ENCODE data around the gene KCNH4.

KCNH4 gene

DNA sequence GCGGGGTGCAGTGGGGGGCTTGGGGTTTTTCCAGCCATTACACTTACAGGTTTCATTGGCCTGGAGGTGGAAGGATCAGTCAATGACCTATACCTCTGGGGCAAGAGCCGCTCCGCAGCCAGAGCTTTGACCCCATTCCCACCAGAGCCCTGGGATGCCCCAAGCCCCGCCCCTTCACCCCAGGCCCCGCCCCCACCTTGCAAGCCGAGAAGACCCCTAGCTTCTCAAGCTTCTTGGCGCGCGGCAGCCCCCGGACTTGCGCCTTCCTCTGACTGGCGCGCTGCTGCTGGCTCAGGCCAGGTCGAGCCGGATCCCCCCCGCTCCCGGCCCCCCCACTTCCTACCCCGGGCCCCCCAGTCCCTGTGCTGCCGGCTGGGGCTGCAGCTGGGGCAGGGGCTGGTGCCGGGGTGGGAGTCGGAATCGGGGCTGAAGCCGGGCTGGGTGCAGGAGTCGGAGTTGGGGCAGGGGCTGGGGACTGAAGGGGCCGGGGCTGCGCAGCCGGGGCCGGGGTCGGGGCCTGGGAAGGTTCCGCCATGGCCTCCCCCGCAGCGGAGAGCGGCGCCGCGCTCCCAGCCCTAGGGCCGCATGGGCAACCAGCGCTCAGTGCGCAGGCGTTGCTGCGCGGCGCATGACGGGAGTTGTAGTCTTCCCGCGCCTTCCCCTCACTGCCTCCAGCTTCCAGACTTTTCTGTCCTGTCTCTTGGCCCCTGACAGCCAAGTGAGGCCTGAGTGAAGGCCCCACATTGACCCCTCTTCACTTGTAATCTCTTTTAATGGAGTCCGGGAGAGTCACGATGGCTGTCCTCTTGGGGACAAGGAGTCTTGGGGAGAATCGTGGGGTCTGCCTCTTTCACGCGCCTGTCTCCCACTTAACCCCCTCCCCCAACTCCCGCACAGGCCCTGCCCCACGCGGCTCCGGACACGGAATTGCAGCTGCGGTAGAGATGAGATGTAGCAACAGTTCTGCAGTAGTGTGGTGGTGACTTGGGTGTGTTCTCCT, 59.9 kb downstream of the KCNH4 start, which contains the start of gene KAT2A:
TSS of gene KAT2A (minus strand) at position 598 of the 1,000 bp plus-strand sequence. CDS start at position 535, 63 bp downstream.
- Histone ChIP-seq H4K20me1 (ENCODE audit: insufficient read depth, low read length) (no peaks in the 10 kb centered on the region), H3K9me3 (ENCODE audit: insufficient read depth, low read length, severe bottlenecking) (no peaks in the 10 kb centered on the region), H3K36me3 (ENCODE audit: insufficient read depth, low read length) (peaks cover 59% of the 10 kb centered on the region), H3K4me3 (ENCODE audit: low read depth in 1 of 2, low read length in 2 of 2) (peak within 1 kb of the TSS; percentile 59 to 74; a peak in 3 of 4 replicates), H3K4me2 (ENCODE audit: insufficient read depth, low read length) (peak within 1 kb of the TSS; percentile 97), H2AFZ (ENCODE audit: low read depth, low read length) (peak within 1 kb of the TSS; percentile 88), H3K4me1 (ENCODE audit: insufficient read depth, low read length) (peaks cover 37% of the 10 kb centered on the region), H3K27me3 (ENCODE audit: insufficient read depth, low read length, poor library complexity) (no peaks in the 10 kb centered on the region), H3K27ac (ENCODE audit: low read length) (peak within 1 kb of the TSS; percentile 58), H3K9ac (ENCODE audit: low read depth, low read length) (peak within 1 kb of the TSS; percentile 68), H3K79me2 (ENCODE audit: insufficient read depth, low read length) (peaks cover 14% of the 10 kb centered on the region)
- no peak for TF ChIP-seq EZH2 (IDR thresholded peaks at IDR 0.05; ENCODE audit: borderline replicate concordance, low read depth, low read length, severe bottlenecking)
- TF ChIP-seq, protein P1, sequence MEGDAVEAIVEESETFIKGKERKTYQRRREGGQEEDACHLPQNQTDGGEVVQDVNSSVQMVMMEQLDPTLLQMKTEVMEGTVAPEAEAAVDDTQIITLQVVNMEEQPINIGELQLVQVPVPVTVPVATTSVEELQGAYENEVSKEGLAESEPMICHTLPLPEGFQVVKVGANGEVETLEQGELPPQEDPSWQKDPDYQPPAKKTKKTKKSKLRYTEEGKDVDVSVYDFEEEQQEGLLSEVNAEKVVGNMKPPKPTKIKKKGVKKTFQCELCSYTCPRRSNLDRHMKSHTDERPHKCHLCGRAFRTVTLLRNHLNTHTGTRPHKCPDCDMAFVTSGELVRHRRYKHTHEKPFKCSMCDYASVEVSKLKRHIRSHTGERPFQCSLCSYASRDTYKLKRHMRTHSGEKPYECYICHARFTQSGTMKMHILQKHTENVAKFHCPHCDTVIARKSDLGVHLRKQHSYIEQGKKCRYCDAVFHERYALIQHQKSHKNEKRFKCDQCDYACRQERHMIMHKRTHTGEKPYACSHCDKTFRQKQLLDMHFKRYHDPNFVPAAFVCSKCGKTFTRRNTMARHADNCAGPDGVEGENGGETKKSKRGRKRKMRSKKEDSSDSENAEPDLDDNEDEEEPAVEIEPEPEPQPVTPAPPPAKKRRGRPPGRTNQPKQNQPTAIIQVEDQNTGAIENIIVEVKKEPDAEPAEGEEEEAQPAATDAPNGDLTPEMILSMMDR (IDR thresholded peaks at IDR 0.05; ENCODE audit: borderline replicate concordance, extremely low read depth, low read length, poor library complexity, severe bottlenecking) = no peak
- peak; percentile 93 for ATAC-seq (ENCODE audit: insufficient read depth, low read depth)
- DNase-seq = peak; percentile 83

DNA sequence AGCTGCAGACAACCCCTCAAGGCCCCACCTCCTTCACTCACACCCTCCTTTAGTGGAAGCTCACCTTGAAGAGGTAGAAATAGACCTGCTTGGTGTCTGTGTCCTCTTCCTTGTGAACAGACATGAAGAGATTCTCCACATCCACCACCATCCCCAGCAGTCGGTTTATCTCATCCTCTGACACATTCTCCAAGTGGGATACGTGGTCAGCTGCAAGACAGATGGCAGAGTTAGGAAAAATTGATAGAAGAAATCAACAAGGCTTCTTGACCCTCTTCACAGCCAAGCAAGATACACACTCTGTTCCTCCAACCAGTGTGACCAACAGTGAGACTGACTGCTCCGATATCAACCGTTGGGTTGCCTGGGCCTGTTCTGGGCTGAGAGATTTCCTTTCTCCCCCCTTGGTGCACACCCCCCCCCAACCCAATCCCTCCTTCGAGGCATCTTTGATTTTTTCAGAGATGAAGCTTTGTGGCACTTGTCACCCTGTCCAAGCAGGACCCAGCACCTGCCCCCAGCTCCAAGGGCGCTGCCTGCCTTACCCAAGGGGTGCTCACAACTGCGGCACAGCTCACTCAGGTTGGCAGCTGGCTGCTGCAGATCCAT, 60.7 kb downstream of the KCNH4 start:
- H3K27me3 ChIP-seq (ENCODE audit: insufficient read depth, low read length, poor library complexity) = no peaks in the 10 kb centered on the region
- ATAC-seq (ENCODE audit: insufficient read depth, low read depth) = peak; percentile 7; the same call in 1 of the 3 replicates
- peak overlapping the region; percentile 97 for H3K4me2 ChIP-seq (ENCODE audit: insufficient read depth, low read length)
- peaks cover 59% of the 10 kb centered on the region for H3K36me3 ChIP-seq (ENCODE audit: insufficient read depth, low read length)
- H3K4me1 ChIP-seq (ENCODE audit: insufficient read depth, low read length) = peaks cover 39% of the 10 kb centered on the region
- no peak for DNase-seq
- H2AFZ ChIP-seq (ENCODE audit: low read depth, low read length) = peak overlapping the region; percentile 61
- no peaks in the 10 kb centered on the region for H3K9me3 ChIP-seq (ENCODE audit: insufficient read depth, low read length, severe bottlenecking)
- no peaks in the 10 kb centered on the region for H4K20me1 ChIP-seq (ENCODE audit: insufficient read depth, low read length)
- H3K4me3 ChIP-seq (ENCODE audit: low read depth in 1 of 2, low read length in 2 of 2) = peak overlapping the region; percentile 59 to 74; a peak in 3 of 4 replicates
- no peak for TF ChIP-seq EZH2 (IDR thresholded peaks at IDR 0.05; ENCODE audit: borderline replicate concordance, low read depth, low read length, severe bottlenecking)
- H3K79me2 ChIP-seq (ENCODE audit: insufficient read depth, low read length) = peaks cover 14% of the 10 kb centered on the region
- H3K9ac ChIP-seq (ENCODE audit: low read depth, low read length) = peak overlapping the region; percentile 68
- H3K27ac ChIP-seq (ENCODE audit: low read length) = peak overlapping the region; percentile 58

DNA sequence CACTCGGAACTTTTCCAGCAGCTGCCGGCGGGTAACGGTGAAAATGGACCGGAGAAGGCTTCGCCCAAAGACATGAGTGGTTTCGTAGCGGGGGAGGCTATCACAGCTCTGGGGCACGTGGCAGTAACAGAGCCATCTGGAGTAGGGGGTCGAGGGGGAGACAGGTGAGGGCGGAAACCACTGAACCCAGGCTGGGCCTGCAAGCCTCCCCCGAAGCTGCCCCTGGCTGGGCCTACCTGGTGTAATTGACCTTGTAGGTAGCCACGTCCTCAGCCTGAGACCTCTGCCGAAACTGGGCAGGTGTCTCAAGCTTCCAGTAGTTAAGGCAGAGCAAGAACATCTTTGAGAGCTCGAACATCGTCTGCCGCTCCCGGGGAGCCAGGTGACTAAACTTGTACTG, 61.6 kb downstream of the KCNH4 start:
- H3K27ac ChIP-seq (ENCODE audit: low read length) = no peak overlapping the region
- peak overlapping the region; percentile 97 for H3K4me2 ChIP-seq (ENCODE audit: insufficient read depth, low read length)
- H3K4me1 ChIP-seq (ENCODE audit: insufficient read depth, low read length) = peaks cover 45% of the 10 kb centered on the region
- no peaks in the 10 kb centered on the region for H3K27me3 ChIP-seq (ENCODE audit: insufficient read depth, low read length, poor library complexity)
- TF ChIP-seq, protein P1 (IDR thresholded peaks at IDR 0.05; ENCODE audit: borderline replicate concordance, extremely low read depth, low read length, poor library complexity, severe bottlenecking) = no peak
- no peak for TF ChIP-seq EZH2 (IDR thresholded peaks at IDR 0.05; ENCODE audit: borderline replicate concordance, low read depth, low read length, severe bottlenecking)
- no peak overlapping the region for H3K9ac ChIP-seq (ENCODE audit: low read depth, low read length)
- peaks cover 57% of the 10 kb centered on the region for H3K36me3 ChIP-seq (ENCODE audit: insufficient read depth, low read length)
- no peaks in the 10 kb centered on the region for H3K9me3 ChIP-seq (ENCODE audit: insufficient read depth, low read length, severe bottlenecking)
- ATAC-seq (ENCODE audit: insufficient read depth, low read depth) = no peak
- H3K79me2 ChIP-seq (ENCODE audit: insufficient read depth, low read length) = peaks cover 14% of the 10 kb centered on the region
- H3K4me3 ChIP-seq (ENCODE audit: low read depth in 1 of 2, low read length in 2 of 2) = no peak overlapping the region
- no peak for DNase-seq
- H4K20me1 ChIP-seq (ENCODE audit: insufficient read depth, low read length) = no peaks in the 10 kb centered on the region
- no peak overlapping the region for H2AFZ ChIP-seq (ENCODE audit: low read depth, low read length)

Data from DND-41 (cell line).